HuH-7.5 (cell line): Measurements from ENCODE around the gene ITPK1.

Experiments
- DNase-seq: peaks from one replicate; pipeline ENCODE4 v3.0.0; 2011; ENCODE audit warnings: low spot score

The ITPK1 gene

DNA sequence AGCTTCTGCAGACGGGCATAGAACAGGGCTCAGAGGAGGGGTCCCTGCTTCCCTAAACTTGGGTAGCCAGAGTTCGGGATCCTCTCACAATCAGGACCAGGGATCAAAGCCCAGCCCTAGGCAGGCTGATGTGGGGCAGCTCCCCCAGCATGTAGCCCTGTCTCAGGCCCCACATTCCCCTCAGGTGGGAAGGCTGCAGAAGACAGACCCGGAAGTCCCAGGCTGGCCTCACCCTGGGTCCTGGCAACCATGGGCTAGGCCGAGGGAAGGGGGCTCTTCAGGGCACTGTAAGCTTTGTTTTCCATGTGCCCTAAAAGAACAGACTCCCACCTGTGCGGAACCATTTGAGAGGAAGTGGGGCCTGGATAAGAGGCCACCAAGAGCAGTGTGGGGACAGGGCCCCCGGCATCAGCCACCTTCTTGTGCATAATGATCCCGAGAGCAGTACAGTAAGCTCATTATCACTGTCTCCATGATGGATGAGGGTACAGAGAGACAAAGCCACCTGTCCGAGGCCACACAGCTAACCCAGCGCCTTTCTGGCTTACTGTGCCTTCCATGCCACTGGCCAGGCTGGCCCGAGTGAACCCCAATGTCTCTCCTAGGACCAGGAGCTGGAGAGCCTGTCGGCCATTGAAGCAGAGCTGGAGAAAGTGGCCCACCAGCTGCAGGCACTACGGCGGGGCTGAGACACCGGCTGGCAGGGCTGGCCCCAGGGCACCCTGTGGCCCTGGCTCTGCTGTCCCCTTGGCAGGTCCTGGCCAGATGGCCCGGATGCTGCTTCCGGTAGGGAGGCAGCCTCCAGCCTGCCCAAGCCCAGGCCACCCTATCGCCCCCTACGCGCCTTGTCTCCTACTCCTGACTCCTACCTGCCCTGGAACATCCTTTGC lies 181.3 kb downstream of the ITPK1 start:
- DNase-seq: no peak

DNA sequence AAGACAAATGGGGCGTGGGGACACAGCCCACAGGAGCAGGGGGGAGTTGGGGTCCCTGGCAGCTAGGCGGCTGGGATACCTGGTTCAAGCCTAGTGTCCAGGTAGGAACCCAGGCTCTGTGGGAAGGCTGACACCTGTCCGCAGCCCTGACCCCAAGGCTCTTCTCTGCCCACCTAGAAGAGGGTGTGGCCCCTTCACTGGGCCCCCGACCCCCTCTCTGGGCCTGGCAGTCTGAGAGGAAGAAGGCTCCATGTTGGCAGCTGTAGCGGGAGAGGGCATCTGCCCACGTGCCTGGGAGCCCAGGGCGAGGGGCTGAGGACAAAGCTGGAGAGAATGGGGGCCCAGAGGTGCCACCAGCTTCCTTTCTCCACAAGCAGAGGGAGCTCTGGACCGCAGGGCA lies 182.2 kb downstream of the ITPK1 start:
- no peak for DNase-seq

DNA sequence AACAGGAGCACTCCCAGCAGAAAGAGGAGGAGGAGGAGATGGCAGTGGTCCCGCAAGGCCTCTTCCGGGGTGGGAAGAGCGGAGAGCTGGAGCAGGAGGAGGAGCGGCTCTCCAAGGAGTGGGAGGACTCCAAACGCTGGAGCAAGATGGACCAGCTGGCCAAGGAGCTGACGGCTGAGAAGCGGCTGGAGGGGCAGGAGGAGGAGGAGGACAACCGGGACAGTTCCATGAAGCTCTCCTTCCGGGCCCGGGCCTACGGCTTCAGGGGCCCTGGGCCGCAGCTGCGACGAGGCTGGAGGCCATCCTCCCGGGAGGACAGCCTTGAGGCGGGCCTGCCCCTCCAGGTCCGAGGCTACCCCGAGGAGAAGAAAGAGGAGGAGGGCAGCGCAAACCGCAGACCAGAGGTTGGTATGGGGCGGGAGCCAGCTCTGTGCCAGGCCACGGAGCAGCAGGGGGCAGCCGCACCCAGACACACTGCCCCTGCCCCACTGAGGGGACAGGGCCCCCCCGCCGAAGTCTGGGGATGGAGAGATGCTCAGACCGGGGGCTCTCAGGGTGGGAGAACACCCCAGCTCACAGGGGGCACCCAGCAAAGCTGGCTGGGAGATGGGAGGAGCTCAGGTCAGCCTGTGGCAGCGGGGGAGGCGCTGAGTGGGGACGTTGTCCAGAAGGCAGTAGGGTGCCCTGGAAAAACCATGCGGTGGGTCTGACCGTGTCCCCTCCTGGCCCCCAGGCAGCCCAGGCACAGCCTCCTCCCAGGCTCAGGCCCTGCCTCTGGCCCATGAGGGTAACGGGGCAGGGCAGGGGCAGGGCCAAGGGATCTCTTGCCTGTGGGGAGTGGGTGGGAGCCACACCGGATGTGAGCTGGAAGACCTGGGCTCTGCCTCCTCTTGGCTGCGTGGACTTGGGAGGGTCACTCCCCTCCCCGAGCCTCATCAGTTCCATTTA lies 183.0 kb downstream of the ITPK1 start:
- DNase-seq: no peak

DNA sequence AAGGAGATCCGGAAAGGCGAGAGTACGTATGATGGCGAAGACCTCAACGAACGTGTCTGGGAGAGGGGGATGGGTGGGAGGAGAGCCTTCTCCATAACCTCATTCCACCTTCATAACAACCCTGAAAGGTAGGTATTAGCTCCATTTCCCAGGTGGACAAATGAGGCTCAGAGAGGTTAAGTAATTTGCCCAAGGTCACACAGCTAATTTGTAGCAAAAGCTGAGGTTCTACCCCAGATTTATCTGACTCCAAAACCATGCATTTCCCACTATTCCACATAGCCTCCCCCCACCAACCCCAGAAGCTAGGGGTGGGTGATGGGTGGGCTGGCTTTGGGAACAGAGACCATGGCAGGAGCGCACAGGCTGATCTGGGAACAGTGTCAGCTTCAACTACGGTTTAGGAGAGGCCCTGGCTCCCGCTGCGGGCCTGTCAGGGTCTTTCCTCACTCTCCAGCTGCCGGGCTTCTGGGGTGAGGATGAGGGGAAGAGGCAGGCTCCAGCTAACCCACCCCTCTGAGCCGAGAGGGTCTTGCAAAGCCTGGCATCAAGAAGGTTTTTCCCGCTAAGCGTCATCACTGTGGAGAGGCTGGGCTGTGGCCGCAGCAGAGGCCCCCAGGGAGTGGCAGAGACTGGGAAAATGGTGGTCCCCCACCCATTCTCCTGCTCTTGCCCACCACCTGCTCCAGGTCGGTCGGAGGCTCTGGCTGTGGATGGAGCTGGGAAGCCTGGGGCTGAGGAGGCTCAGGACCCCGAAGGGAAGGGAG lies 183.9 kb downstream of the ITPK1 start:
- DNase-seq: no peak

DNA sequence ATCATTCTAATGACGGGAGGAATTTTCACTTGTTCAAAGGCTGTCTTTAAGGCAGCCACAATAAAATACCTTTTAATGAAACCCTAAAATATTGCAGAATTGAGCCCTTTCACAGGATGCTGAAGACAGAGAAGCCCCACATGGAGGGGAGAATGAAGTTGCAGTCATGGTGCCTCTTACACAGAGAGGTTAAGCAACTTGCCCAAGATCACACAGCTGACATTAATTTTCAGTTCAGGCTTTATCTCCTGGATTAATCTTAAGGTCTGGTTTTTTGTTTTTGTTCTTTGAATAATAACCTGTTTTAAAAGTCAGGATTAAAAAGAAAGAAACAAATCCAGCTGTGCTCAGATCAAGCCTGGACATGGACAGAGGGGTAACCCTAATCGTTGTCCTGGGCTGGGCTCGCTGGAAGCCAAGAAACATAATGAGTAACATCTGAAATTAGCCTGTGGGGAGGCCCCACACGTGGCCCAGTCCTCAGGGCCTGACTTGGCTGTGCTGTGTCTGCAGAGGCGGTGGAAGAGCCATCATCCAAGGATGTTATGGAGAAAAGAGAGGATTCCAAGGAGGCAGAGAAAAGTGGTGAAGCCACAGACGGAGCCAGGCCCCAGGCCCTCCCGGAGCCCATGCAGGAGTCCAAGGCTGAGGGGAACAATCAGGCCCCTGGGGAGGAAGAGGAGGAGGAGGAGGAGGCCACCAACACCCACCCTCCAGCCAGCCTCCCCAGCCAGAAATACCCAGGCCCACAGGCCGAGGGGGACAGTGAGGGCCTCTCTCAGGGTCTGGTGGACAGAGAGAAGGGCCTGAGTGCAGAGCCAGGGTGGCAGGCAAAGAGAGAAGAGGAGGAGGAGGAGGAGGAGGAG lies 184.8 kb downstream of the ITPK1 start:
- no peak for DNase-seq

DNA sequence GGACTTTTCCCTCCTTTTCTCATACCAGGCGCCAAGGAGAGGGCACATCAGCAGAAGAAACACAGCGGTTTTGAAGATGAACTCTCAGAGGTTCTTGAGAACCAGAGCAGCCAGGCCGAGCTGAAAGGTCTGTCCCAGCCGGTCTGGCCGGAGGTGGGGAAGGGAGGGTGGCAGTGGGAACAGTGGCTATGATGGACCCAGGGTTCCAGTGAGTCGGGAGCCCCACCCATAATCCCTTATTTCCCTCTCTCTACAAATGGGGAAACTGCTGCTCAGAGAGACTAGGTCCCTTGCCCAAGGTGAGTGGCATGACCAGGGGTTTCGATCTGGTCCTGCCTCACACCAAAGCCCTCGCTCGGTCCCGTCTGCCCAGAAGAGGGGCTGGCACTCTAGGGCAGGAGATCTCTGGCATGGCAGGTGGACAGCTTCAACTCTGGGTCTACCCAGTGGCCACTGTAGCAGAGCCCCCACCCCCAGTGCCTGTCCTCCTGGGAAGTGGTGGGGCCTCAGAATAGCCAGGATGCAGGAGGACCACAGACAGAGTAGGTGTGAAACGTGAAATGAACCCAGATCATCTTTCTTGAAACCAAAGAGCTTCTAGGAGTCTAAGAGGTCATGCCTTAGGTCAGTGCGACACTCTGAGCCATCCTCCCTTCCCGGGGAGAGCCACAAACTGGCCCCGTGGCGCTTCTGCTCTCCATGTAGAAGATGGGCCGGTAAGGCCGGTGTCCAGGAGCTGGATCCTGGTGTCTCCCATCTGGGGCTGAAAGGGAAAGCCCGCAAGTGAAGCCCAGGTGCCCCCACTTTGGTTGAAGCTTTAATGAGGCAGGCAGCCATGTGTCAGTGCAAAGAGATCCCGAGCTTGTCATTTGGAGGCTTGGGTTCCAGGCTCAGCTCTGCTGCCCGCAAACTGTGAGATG lies 185.8 kb downstream of the ITPK1 start:
- no peak for DNase-seq

DNA sequence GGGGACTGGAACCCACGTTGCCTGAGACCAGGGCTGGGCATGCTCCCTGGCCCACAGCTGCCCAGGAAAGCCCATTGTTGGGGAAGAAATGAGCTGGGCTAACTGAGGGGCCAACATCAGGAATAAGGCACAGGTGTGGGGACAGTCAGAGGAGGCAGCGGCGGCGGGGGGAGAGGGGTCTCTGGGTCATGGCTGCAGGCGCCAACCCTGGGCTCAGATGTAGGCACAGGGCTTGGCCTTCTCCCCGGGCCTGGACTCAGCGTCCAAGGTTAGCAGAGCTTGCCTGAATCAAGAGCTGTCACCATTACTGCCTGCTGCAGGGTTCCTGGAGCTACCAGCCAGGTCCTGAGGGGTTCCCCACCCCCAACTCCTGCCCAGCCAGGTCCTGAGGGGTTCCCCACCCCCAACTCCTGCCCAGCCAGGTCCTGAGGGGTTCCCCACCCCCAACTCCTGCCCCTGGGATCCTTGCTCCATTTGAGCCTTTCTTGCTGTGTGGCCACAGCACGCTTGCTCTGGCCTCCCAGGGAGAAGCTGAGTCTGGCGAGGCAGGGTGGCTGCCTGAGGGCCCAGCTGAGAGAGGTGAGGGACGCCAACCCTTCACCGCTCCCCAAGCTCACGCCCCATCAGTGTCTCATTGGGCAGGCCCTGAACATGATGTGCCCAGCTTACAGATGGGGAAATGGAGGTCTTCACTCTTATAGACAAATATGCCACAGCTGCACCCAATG lies 186.6 kb downstream of the ITPK1 start:
- DNase-seq: no peak

DNA sequence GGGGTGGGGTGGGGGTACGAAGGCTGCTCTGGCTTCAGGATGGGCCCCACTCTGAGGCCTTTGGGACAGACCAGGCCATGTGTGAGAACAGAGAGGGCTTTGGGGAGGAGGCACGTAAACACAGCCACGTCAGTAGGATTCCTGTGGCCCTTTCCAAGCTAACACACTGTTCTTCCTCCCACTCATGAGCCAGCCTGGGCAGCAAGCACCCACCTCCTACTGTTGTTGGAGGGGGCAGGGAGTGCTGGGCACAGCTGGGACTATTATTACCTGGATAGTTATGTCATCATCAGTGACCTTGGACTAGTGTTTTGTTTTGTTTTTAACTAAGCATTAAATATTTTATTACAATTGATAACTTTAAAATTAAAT lies 187.5 kb downstream of the ITPK1 start:
- DNase-seq: no peak

DNA sequence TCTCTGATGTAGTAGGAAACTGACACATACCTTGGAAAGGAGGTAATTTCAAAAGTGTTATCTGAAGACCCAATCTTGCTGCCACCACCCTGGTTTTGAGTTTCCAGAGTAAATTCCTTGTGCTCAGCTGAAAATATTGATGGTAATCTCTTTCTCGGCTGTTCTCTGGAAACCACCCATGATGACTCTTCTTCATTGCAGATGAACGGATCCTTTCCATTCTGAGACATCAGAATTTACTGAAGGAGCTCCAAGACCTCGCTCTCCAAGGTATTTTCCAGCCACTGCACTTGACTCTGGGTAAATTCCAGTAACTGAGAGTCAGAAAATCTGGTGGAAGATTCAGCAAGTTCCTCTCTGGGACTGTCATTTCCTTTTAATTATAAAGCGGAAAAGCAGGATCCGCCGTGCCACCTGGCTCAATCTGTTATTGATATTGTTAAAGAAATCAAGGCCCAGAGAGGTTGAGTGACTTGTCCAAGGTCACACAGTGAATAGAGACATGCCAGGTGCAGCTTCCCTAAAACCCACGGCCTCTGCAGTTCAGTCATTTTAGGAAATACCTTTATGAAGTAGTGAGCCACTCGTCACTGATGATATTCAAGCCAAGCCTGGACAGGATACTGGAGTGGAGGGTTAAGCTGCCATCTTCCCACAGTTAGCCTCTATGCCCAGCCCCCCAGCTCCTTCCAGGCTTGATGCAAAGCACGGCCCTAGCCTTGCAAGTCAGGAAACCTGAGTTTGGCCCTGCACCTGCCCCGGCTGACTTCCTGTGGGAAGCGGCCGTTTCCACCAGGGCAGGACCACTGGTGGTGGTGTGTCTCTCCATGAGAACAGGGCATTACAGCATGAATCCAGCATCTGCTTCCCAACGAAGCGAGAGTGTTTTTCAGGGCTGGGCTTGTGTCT lies 188.1 kb downstream of the ITPK1 start:
- DNase-seq: no peak

DNA sequence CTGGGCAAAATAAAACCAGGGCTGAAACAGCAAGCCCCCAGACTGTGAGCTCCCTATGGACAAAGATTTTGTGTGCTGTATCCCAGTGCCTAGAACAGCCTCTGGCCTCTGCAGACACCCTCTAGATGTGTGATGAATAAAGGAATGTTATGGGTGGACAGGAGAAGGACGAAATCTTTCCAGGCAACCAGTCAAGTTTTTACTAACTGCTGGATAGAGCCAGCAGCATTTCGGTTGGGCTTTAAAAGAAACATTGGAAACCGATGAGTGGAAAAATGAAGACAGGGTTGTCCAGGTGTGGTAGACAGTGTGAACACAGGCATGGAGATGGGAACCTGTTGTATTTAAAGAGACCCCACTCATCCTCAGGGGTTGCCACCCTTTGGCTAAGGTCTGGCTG lies 188.8 kb downstream of the ITPK1 start:
- no peak for DNase-seq

DNA sequence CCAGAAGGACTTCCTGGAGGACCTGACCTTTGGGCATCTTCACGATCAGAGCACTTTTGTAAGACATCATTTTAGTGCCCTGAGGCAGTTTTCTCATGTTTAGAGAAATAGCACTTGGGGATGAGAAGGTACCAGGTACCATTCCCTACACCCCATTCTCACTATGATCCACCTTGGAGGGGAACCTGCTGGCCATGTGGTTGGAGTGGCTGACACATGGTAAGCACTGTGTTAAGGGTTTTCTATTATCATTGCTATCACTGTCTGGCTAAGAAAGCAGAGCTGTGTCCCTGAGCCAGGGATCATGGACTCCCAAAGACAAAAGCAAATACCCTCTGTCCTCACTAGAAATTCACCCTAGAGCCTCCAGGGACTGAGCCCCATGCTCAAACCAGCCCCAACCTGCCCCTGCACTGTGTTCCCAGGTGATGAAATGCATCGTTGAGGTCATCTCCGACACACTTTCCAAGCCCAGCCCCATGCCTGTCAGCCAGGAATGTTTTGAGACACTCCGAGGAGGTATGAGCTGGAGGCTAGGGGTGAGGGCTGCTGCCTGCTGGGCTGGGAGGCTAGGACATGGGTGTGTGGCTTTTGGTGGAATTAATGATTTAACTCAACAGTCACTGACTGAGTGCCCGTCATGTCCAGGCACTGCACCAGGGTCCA lies 189.4 kb downstream of the ITPK1 start:
- DNase-seq: no peak

DNA sequence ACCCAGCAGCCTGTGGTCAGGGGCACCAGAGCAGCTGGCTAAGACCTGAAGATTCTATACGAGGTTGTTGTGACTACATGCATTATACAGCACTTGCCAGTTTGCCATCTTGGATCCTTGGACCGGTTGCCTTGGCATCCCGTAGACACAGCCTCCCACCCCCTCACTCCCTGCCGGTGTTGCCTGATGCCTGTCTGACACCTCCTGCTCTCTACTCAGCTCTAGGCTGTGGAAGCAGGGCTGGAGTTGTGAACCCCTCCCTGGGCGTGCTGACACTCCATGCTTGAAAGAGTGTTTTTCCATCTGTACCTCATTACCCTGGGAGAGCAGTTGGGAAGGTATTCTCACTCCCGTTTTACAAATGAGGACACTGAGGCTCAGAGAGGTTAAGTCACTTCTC lies 190.3 kb downstream of the ITPK1 start:
- DNase-seq: no peak

DNA sequence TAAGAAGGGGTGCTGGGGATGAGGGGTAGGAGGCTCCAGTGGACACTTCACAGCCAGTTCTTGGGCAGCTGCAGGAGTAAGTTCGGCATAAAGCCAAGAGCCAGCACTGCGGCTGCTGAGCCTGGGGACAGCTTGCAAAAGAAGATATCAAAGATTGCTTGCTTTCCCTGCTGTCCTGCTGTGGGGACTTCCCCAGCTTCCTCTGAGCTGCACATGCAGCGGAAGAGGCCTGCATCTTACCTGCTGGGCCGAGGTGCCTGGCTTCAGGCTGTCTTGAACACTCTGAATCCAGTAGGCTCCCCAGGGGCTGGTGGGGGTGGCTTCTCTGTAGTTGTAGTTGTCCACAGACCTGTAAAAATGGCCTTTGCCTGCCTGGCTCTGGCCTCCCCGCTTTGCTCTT lies 191.5 kb downstream of the ITPK1 start:
- DNase-seq: no peak

DNA sequence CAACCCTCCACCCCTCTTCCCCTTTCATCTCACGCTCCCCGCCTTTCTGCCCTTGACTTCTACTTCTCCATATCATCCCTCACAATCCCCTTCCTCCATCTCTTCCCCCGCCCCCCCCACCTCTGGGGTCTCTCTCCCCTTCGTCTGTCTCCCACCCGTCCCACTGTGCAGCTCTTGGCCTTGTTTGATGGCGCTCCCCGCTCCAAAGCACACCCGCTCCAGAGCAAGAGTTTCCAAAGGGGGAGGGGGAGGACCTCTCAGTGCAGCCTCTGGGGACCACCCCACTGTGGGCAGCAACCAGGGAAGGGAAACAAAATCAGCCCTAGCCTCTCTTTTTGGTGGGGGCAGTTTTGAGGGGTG lies 192.0 kb downstream of the ITPK1 start:
- DNase-seq: no peak

DNA sequence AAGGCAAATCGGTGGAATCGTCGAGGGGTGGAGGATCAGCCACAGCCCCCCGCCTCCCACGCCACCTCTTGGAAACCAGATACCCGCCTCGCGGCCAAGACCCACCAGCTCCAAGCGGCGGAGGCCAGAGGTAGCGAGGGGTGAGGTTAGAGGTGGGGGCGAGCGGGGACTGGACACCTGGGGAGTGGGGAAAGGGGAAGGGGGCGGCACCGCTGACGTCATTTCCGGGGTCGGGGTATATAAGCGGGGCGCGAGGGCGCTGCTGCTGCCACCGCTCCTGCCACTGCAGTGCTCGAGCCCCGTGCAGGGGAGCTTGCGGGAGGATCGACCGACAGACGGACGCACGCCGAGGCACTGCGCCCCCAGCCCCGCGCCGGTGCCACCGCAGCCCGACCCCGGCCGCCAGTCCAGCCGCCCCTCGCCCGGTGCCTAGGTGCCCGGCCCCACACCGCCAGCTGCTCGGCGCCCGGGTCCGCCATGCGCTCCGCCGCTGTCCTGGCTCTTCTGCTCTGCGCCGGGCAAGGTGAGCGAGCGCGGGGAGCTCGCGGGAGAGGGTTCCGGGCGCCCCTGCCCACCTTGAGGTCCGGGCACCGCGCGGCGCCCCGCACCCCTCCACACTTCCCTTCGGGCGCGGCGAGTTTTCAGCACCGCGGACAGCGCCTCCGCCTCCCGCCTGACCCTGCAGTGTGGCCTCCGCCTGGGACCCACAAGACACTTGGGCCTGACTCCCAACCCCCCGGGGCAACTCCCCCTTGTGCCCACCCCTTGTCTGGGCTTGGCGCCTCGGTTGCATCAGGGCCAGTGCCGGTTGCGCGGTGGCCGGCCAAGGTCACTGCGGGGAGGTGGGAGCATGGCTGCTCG lies 192.6 kb downstream of the ITPK1 start, which contains the start of gene CHGA:
CHGA (plus strand) TSS at position 268 of the 861 bp plus-strand sequence; CDS start at position 478, 210 bp downstream.
- peak; percentile 83 for DNase-seq

DNA sequence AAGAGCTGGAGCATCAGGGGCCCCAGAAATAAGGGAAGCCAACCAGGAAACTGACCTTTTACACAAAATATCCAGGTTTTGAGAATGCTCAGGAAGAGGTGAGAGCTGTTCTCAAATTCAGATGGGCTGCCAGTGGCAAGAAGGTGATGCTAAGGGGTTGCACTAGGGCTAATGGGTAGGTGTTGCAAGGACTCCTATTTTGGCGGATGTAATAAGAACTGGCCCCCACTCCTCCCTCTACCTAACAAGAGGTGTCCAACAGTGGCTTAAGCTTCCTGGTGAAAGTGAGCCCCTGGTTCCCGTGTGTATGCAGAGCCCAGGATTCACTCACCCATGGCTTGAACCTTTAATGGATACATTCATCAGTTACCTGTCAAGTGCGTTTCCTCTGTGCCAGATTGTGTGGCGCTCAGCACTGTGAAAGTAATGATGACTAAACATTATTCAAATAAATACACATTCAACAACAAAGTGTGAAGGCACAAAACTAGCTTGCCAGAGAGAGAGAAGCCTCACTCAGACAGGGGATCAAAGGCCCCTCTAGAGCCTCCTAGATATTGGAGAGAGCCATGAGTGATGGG lies 193.5 kb downstream of the ITPK1 start:
- no peak for DNase-seq
